GM20431 (cell line): ENCODE measurements around the gene URM1.
"Not testable (repeated sequence)": the region's sequence is repeated elsewhere in the genome, so short reads cannot be mapped to it uniquely, and the experiment has no call there.

ENCODE experiments used
- in situ Hi-C: fragments of 300-500 bp; cut with MseI, MboI; formaldehyde crosslinking; loops from one replicate; pipeline ENCODE4 v1.15.0; 2020; ENCODE audit warnings: low sequenced_read_pairs; ENCODE audit not compliant: unreplicated experiment

URM1 gene

DNA sequence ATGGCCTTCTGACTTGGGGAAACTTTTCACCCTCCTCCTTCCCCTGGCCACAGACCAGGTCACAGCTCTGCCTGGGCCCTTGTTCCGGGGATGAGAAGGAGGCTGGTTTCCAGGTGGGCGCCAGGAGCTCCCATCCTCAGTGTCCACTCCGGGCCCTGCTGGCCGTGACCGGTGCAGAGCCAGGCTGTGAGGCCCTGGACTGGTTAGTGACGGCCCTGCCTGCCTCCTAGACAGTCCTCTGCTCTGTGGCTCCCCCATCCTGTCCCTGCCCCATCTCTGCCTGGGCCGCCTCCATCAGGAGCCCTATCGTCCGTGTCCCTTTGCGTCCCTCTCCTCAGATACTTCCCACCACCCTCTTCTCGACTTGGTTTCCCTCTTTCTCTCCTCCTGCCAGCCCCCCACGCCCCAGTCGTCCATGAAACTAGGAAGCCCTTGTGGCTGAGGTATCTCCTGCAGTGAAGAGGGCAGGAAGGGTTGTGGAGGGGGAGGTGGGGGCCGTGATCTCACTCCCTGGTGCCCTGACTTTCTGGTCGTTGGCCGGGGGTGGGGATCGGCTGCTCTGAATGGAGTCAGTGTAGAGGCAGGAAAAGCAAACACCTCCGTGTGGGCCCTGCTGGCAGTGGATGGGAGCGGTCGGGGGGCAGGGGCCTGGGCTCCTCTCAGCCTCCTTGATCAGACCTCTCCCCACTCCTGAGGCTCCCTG, 34.1 kb downstream of the URM1 start:
- in situ Hi-C loops, result no loop called here

DNA sequence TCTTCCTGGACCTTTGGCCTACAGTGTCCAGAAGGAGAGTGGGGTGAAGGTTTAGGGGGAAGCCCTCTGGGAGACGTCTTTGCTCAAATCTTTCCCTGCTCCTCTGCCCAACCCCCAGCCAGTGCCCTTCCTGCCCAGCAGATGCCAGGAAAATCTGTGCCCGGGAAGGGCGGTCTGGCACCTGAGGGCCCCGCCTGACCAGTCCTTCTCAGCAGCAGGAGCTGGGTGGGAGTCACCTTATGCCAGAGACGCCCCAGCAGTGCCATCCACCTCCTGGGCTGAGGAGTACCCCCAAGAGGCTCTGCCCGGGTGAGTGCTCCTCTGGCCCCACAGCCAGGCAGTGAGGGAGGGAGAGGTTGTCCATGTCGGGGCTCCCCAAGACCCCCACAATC, 34.6 kb downstream of the URM1 start:
- in situ Hi-C loops, result no loop called here

DNA sequence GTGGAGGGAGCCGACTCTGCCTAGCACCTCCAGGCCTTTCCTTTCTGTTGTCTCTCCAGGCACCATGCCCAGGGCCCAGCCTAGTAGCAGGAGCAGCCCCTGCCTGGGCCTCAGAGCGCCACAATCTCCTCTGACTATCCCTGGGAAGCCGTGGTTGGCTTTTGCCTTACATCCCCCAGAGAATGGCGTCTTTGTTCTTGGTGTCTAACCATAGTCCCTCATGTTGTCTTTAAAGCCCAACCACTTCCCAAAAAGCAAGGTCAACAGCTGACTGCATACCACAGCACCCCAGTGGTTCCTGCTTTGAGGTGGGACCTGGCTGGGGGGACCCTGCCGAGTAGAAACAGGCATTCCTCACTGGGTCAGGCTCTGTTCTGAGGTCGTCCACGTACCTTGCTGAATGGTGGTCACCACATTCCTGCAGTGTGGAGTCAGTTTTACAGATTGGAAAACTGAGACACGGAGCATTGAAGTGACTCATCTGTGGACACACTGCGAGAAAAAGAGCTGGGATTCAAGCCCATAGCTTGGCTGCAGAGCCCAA, 35.7 kb downstream of the URM1 start:
- in situ Hi-C loops, result no loop called here

DNA sequence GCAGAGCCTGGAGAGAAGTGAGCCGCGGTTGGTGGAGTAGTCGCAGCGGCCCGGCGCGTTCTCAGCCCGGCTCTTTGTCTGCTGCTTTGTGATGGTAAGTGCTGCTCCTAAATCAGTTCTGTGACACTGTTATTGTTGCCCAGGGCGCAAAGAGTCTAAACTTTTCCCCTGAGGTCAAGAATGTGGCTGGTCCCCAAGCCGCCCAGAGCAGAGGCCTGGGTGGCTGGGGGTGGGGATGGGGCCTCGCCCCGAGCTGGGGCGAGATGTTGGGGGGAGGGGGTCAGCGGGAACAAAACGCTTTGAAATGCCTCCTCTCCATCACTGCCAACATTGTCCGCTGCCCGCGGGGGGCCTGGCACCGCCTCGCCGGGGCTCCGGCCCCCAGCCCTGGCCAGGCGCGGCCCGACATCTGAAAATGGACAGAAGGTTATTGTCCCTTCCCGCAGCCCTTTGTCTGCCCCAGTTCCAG, 37.8 kb downstream of the URM1 start:
- in situ Hi-C loops, result no loop called here

DNA sequence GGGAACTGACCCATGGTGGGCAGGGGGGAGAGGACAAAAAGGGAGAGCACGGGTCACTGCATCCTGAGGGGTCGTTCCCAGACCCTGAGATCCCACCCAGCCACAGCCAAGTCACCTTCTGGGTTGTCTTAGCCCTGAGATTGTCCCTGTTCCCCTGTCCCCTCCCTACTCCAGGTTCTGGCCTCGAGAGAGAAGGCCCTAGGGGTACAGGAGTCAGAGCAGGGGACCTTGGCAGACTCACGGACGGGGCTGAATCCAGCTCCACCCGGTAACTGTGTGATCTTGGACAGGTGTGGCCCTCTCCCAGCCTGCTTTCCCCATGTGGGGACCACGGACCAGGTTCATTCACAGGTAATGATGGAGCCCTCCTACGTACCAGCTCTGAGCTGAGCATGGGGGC, 38.3 kb downstream of the URM1 start:
- in situ Hi-C loops, result no loop called here

DNA sequence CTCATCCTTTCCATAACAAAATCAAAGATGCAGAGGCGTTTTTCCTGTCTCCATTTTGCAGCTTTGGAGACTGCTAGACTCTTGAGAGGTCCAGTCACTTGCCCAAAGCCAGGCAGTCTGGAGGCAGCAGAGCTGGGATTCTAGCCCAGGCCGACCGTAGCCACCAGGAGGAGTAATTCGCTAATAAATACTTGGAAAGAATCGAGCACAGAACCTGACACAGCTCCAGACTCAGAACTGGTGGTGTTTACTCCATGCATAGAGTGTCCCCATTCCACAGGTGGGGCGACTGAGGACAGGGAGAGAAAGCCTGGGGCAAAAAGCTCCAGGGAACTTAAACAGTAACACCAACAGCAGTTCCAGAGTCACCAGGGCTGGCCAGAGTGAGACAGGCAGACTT, 38.8 kb downstream of the URM1 start:
- in situ Hi-C loops, result no loop called here

DNA sequence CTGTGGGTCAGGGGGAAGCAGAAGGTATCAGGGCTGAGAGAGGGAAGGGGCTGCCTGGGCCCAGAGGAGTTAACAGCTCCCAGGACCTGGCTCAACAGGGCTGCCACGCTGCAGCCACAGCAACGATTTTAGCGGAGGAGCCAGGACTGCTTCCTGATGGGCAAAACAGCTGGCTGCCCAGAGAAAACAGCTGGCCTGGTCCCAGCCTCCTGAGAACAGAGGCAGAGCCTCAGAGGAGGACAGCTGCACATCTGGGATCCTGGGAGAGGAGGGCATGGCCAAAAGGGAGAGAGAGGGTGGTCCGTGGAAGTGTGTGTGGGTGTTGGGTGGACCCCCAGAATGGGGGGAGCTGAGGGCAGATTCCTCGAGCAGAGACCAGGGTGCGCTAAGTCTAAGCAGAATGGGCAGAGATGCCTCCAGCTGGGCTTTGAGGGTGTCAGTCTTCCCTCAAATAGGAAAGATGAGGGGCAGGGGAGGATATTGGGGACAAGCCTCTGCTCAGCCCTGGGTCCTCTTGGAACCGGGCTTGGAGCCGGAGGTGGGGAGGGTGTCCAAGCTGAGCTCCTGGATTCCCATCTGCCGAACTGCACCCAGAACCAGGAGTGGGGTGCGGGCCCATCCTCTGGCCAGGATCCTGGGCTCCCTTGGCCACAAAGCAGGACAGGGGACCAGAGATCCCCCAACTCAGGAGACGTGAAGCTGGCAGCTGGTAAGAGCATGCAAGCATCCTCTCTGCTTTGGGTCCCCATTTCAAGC, 40.4 kb downstream of the URM1 start:
- in situ Hi-C loops, result no loop called here

DNA sequence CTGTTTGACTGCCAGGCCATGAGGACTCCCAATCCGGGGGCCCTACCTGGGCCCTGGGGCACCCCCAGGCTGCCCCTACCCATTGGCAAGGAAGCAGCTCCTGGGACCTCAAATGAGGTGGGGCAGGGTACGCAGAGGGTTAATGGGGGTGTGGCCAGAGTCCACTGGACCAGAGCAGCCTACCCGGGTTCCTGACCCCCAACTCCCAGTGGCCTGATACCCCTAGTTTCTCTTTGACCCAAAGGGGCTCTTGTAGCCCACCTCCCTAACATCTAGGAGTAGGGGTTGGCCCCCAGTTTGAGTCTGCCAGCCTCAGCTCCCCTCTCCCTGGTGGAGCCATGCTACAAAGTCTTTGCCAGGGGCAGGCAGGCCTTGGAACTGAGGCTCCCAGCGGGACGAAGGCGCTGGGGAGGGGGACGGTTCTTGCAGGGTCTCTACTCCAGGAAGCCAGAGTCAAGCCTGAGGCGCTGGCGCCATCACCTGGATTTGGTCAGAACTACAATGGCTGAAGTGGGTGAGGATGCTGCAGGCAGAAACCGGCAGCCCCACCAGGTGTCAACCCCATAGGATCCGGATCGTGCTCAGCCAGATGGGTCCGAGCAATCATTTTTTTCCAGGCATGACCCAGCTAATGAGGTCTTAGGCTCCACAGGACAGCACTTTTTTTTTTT, 41.1 kb downstream of the URM1 start:
- in situ Hi-C loops, result no loop called here

DNA sequence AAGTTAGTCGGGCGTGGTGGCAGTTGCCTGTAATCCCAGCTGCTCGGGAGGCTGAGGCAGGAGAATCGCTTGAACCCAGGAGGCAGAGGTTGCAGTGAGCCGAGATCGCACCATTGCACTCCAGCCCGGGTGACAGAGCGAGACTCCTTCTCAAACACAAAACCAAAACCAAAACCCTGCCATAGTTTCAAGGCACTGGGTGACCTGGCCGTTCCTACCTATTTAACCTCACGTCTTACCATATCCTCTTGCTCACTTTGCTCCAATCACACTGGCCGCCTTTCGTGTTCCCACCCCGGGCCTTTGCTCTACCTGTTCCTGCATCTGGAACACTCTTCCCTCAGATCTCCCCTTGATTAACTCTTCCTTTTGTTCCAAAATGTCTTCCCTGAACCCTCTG, 42.6 kb downstream of the URM1 start:
- in situ Hi-C loops, result not testable (repeated sequence)

DNA sequence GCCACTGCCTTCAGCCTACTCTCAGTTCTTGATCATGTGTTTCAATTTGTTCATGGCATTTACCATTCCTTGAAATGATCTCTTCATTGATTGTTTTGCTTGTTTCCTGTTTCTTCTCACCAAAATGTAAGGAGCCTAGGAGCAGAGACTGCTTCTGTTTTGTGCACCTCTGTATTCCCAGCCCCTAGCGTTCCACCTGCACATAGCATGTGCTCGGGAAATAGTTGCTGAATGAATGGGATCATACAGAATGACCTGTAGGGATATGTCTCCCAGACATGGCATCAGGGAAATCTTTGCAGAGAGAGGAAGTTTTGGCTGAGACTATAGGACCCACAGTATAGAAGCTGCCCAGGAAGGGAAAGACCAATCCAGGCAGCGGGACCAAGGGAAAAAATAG, 43.3 kb downstream of the URM1 start:
- in situ Hi-C loops, result no loop called here

DNA sequence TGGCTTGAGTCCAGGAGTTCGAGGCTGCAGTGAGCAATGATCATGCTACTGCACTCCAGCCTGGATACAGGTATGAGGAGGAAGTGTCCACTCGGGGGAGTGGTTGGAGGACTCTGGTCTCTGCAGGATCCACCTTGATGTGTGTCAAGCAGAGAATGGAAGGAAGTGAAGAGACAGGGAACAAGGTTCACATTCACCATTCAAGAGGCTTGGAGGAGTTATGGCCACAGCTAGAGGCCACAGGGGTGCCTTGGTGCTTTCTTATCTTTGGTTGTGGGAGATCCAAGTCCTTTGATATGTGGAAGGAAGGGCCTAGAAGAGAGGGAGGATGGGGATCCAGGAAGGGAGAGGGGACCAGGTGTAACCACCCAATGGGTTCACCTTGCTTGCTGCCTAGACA, 44.1 kb downstream of the URM1 start:
- in situ Hi-C loops, result no loop called here

DNA sequence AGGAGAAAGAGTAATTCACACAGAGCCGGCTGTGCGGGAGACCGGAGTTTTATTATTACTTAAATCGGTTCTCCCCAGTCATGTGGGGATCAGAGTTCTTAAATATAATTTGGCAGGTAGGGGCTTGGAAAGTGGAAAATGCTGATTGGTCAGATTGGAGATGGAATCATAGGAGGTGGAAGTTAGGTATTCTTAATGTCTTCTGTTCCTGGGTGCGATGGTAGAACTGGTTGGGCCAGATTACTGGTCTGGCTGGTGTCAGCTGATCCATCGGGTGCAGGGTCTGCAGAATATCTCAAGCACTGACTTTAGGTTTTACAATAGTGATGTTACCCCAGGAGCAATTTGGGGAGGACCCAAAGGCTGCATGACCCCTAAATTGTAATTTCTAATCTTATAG, 44.8 kb downstream of the URM1 start:
- in situ Hi-C loops, result no loop called here

DNA sequence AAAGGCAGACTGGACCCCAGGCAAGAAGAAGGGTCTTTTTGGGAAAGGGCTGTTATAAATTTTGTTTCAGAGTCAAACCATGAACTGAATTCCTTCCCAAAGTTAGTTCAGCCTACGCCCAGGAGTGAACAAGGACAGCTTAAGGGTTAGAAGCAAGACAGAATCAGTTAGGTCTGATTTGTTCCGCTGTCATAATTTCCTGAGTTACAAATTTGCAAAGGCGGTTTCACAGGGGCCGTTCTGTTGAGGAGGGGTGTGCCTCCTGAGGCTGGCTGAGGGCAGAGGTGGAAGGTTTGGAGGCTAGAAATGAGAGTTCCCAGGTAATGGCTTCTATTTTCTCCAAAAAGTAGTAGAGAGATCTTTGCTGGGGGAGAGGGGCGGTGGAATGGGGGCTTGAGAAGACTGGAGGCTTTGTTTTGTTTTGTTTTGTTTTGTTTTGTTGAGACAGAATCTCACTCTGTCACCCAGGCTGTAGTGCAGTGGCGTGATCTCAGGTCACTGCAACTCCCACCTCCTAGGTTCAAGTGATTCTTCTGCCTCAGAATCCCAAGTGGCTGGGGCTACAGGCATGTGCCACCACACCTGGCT, 45.4 kb downstream of the URM1 start:
- in situ Hi-C loops, result no loop called here

DNA sequence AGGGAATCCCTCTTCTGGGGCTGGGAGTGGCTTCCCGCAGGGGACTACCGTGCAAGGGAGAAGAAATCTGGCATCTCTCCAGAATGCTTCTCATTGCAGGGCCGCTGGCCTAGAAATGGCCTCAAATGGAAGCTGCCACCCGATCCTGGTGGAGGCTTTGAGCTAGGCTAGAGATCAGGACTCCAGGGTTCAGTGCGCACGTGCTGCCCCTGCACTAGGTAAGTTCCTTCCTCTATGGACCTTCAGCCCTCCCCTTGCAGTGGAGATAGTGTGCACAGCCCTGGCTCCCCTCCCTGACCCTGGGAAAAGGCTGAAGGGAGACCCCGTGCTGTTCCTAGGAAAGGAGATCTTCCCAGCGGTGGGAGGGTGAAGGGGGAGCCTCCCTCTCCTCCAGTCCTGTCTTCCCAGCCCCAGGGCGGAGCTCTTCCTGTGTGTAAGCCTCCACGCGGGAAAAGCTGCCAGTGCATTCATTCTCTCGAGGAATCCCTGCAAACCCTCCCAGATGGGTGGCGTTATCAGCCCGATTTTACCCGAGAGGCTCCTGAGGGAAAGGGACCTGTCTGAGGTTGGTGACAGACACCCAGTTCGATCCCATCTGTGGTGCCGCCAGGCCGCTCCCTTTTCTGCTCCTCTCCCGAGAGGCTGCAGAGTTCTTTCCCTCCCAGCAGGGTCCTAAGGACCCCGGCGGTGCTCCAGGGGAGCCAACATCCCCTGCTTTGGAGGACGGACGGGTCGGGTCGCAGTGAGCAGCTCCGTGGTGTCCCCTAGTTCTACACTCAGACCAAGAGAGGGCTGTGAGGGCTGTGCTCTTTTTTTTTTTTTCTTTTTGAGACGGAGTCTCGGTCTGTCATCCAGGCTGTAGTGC, 48.1 kb downstream of the URM1 start:
- in situ Hi-C loops, result no loop called here

DNA sequence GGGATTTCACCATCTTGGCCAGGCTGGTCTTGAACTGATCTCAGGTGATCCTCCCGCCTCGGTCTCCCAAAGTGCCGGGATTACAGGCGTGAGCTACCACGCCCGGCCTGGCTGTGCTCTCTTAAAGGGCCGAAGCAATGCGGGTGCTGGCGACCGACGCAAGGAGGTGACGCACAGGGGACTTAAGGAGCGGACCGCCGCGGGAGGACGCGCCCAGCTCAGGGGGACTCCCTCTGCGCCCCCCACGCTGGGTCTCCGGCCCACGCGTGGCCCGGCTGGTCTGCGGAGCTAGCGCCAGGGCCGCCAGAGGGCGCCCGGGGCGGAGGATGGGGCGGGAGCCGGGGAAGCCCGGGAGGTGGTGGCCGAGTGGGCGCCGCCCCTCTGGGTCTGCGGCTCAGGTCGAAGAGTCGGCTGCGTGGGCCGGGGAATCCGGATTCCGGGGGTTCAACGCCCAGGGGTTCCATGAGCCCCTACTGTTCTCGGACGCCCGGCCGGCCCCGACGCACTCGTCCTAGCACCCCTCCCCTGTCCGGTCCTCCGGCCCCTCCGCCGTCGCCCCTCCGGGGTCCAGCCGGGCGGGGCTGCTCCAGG, 49.0 kb downstream of the URM1 start:
- in situ Hi-C loops, result no loop called here

DNA sequence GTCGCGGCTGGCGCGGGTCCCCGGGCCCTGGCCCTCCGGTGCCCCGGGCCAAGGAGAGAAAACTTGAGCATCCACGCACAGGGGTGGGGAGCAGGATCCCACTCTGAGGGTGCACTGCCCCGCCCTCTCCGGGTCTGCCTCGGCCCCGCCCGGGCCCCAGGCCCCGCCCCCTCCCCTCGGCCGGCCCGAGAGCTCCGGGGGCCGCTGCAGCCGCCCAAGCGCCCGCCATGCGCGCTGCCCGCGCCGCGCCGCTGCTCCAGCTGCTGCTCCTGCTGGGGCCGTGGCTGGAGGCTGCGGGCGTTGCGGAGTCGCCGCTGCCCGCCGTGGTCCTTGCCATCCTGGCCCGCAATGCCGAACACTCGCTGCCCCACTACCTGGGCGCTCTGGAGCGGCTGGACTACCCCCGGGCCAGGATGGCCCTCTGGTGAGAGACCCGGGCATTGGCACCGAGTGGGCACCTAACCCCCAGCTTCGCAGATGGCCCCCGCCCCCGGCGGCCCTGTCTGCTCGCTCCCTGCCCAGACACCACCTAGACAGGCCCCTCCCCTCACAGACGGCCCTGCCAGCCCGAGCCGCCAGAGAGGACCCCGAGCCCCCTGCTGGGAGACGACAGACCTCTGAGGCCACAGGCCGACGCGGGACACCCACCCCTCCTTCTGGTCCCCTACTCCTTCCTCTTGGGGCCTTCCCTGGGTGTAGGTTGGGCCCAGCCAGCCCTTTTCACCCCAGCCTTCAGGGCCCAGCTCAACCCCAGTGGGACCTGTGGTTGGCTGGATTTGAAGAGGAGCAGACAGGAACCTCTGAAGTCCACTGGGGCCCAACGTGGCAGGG, 49.7 kb downstream of the URM1 start, which contains the start of gene CERCAM:
Gene CERCAM, plus strand, starts transcription at position 207 of the 831 bp plus-strand sequence. Its CDS starts 21 bp downstream, at position 228.
- in situ Hi-C loops, result no loop called here

DNA sequence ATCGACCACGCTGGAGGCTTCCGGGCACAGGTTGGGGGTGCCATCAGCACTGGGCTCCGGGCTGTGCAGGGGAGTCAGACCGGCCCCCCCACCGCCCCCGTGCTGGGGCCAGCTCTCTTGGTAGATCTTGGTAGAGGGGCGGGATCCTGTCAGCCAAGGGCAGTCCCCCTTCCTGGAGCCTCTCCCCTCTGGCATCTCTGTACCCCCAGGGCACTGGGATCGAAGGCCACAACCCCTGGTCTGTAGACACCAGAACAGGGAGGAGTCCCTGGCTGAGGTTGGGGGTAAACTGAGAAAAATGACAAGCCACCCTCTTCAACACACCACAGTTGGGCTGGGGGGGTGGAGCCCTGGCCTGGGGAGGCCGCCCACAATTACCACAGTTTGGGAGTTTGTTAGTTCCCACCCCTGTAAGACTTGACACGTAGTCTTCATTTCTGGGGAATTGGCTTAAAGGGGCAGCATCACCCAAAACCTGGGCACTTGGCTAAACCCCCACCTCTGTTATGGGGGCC, 50.4 kb downstream of the URM1 start:
- in situ Hi-C loops, result no loop called here
